T-helper 22 cell (primary cell): ENCODE results near the gene CCDC148.
"Not testable (repeated sequence)": the region's sequence is repeated elsewhere in the genome, so short reads cannot be mapped to it uniquely, and the experiment has no call there.

Experiments used
- DNase-seq: peaks from one replicate; pipeline ENCODE4 v3.0.0-alpha.2; 2020; ENCODE audit warnings: low read depth

Gene CCDC148

DNA sequence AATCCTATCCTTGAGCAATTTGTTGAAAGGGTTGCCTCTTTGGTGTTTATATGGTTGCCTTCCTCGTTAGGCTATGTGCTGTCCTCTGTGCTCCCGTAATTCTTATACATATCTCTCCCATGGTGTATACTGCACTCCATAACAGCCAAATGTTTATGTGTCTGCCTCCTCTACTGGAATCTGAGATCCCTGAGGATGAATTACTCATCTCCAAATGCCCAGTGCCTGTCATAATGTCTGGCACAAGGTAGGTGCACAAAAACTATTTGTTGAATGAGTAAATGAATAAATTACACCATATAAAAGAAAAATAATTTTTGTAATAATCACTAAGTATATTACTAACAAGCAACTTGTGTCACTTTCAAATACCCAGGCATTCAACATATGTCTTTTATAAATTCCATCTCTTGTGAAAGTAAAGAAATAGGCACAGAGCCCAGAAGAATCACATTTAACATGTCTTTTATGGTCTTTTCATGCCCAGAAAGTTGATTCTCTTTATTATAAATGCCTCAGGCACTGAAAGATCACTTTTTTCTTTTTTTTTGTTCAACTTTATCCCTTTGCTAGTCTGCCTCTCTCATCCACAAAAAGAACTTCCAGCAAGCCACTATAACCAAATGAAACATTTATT lies 164.9 kb downstream of the CCDC148 start:
- DNase-seq, result no peak

DNA sequence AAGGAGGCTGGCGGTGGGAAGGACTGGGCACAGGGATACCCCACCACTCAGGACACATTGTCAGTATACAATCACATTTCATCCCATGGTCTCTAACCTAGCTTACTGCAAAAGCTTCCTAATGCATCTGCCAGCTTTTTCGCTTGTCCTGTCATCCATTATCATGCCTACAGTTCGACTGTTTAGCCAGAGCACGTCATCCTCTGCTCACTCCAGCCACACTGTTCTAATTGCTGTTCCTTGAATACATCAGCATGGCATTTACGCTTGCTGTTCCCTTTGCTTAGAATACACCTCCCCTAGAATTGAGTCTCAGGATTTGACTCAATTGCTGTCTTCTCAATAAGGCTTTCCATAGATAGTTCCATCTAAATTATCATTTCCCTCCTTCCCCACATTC lies 166.3 kb downstream of the CCDC148 start:
- no peak for DNase-seq

DNA sequence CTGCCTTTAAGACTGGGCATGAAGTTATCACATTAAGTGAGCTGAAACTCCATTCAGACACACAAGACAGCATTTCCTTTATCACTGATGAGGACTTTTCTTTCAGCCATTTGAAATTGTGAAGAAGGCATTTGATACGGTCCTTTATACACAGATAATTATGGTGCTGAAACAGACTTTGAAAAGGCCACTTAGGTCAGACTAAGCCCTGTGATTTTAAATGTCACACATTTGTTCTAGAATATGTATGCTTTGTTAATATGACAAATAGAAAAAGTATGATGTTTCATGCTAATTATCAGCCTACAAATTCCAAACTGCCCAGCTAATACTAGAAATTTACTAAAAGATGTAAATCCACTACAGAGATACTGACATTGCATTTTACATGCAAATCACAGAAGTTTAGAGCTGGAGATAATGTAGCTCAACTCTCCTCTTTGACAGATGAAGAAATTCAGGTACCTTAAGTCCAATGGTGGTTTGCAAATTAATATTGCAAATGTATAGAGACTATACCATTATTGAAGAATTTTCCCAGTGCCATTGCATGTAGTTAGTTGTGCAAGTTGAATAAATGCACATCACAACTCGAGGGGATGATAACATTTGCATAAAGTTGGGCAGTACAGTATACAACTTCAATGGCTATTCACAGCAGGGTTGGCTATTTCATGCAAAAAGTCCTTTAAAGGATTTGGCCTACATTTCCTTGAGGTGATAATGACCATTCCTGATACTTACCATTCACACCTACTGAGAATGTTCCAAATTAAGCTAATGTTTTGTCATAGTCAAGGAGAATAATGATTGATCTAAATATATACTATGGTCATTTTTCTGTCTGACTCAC lies 179.7 kb downstream of the CCDC148 start:
- DNase-seq, result no peak

DNA sequence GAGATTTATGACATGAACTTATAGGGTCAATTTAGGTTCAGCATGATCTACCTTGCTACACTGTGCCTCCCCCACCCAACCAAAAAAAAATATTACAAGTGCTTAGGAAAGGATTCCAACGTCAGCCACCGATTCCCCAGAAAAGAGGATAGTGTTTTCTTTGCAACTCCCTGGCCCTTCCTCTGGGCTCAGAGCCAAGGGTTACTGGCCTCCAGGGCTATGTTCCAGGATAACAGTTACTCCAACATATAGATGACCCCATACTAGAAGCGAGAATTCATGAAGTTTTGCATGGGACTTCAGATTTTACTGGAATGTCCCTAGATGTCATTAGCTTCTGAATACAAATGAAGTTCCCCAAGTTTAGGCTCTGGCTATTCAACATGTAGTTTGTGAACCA lies 182.8 kb downstream of the CCDC148 start:
- no peak for DNase-seq

DNA sequence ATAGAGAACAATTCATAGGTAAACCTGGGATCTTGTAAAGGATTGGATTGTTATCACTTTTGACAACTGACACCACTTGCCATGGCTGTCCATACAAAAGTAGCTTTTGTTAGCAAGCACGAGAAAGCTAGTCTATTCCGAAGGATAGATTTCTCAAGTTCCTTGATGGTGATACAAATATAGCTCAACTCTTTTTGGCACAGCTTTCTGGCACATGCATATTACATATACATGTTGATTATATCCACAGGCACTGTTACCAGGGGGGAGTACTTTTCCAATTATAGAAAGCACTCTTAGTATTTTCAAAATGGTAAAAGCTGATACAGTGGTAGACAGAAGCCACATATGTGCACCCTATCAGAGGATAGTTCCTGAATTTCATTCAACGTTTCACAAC lies 186.0 kb downstream of the CCDC148 start:
- no peak for DNase-seq

DNA sequence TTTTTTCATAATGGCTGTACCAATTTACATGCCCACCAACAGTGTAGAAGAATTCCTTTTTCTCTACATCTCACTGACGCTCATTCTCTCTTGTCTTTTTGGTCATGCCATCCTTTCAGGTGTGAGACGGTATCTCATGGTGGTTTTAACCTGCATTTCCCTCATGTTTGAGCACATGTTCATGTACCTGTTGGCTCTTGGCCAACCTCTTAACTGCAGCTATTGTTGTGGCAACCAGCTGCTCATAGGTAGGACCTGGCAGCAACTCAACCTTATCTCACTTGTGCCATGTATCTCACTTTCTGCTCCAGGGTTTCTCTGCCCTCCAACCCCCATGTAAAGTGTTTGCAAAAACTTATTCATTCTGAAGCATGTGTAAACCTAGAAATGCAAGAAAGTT lies 187.4 kb downstream of the CCDC148 start:
- DNase-seq, result no peak

DNA sequence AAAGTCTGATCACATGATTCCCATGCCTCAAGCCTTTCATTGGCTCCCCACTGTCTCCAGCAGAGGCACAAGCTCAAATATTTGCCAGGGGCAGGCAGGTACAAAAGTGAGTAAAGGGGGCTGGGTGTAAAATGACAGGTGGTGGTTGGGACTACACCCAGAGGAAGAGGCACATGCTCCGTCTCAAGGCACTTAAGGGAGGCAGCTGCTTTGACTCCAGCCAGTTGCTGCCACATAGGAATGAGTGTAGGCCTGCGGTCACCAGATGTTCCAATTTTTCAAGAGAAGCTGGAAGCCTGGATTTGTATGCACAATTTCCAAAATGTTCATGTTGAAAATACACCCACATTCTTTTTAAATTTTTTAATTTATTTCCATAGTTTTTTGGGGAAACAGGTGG lies 190.4 kb downstream of the CCDC148 start:
- no peak for DNase-seq

DNA sequence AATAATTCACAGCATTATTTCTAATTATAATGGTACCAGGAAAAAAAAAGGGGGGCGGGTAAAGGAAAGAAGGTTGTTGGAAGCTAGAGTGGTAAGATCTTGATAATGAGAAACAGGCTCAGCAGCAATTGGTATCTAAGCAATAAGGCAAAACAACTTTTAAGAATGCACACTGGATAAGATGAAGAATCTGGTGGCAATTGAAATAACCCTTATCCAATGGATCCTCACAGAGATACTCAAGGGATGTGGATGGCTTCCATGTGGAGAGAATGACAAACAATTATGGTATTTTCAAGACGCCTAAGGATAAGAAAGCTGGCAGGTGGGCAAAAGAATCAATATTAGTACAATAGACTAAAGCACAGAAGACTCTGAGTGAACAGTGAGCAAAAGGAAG lies 201.3 kb downstream of the CCDC148 start:
- DNase-seq, result no peak

DNA sequence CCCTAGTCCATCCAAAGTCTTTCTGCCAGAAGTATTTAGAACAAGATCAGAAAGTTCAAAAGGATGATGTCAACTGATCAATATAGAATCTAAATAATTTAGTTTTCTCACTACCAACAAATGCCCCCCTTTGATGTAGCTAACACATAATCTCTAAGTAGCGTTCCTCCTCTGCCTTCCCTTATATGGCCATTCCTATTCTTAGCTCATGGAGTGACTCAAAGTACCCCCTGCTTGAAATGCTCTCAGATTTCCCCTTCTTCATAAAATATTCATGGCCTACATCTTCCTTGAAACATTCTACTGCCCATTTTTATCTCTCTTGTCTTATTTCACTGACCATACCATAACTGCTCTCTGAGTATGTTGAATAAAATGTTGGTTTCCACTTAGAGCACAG lies 203.4 kb downstream of the CCDC148 start:
- no peak for DNase-seq

DNA sequence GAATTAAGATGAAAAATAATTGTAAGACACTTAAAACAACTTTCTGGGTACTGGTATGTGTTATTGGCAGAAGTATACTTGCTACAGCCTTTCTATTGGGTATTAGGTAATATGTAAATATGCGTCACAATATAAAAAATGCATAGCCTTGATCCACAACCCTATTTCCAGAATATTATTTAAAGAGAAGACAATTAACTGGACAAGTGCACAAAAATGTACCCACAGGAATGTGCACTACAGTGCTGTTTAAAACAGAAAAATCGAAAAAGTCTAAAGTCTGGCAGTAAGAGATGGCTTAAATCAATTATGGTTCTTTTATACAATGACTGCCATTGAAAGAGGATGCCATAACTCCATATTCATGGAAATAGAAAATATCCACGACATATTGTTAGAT lies 205.2 kb downstream of the CCDC148 start:
- no peak for DNase-seq

DNA sequence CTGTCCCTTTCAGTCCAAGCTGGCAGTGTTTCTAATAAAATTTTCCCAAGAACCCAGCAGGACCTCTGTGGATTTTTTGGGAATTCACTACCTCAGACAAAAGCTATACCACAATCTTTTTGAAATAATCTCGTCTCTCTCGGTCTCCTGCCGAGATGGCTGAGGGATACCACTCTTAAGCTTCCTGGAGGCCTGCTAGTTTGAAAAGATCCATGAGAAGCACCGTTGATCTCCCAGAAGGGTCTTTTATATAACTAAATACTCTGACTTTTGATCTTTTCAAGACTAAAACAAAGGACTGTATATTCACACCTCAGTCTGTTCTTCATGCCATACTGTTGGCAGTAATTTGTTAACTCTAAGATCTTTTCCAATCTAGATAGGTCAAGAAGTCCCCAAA lies 213.2 kb downstream of the CCDC148 start:
- DNase-seq, result no peak

DNA sequence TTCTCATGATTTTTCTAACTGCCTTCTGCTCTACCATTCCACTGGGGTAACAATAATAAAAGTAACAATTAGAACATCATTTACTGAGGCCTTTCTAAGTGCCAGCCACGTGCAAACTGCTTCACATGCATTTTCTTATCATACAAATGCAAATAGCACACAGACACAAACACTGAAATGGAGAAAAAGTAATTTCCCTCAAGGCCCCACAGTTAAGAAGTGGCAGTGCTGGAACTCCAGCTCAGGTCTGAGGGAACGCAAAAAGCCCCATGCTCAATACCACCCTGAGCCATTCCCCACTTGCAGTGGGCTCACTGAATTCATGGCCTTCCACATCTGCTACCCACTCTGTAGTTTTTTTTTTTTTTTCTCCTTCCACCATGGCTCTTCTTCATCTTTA lies 214.3 kb downstream of the CCDC148 start:
- no peak for DNase-seq

DNA sequence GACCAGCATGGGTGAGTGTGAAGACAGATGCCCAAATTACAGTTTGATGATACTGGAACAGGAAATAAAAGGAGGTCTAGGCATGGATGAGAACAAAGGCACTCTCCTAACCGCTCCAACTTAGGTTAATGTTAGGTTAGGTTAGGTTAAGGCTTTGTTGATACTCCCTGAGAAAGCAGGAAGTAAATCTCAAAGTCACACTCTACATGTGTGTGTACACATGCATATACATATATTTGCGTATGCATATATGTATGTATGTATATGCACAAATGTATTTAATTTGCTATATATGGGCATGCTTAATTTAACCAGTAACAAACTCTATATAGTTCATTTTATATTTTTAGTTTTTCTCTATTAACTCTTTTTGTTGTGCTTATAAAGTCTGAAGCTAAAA lies 215.6 kb downstream of the CCDC148 start:
- DNase-seq, result no peak

DNA sequence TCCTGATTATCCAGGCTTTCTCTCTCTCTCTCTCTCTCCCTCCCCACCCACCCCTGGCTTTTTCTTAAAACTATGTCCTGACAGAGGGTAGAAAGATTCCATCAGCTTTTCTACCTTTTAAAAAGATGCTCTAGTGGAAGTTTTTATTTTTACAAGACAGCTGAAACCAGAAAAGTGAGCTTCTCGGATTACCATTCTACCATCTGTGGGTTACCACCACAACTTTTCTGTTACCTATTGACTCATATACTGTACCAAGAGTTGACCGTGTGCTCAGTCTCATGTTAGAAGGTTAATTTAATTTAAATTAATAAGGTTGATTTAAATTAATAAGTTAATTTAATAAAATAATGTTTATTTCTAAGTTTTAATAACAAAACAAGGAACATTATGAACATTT lies 217.3 kb downstream of the CCDC148 start:
- no peak for DNase-seq

DNA sequence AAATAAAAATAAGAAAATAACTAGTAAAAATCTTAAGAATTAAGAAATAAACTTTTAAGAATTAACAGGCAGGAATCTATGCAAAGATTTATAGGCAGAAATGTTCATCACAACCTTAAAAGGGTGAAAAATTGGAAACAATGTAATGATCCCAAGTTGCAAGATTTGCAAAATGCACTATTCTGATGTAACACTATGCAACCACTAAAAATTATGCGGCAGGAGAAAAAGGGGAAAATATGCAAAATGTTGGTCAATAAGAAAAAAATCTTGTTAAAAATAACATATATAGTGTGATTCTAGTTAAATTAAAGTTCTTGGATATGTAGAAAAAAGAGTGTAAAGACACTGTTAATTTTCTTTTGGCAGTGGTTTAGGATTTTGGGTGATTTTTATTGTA lies 222.1 kb downstream of the CCDC148 start:
- no peak for DNase-seq

DNA sequence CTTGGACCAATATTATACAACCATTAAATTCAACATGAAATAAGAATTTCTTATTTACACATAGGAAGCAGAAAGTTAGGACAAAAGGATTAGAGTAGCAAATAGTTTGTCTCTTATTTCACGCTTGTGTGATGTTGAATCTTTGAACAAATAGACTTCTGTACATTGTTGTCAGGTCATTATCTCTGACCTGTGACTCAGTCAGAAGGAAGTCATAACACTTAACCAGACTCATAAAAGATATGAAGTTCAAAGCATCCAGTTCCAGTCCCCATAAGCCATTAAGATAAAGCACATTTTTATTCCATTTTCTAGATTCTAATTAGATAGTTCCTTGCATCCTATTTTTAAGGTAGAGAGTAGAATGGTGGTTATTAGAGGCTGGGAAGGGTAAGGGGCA lies 224.1 kb downstream of the CCDC148 start:
- DNase-seq, result no peak

DNA sequence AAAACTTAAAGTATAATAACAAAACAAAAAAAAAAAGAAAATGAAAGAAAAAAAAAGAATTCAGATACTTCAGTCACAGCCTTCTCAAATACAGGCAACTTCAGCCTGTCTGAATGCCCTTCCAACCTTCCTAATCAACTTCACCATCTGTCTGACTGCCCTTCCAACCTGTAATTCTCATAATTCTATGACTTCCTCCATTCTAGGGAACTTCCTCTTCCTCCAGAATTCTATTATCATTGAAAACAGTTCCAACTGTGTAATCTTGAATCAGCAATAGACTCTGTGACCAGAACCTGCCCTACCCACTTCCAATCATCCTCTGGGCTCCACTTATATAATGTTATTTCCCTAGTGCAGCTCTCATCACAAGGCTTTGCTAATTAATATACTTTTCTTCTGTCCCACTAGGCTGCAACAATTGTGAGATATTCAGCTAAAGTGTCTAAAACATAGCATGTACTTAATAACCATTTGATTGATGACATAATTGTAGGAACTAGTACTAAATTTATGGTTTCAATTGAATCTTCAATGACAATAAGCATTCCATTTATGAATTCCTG lies 227.5 kb downstream of the CCDC148 start:
- DNase-seq, result no peak

DNA sequence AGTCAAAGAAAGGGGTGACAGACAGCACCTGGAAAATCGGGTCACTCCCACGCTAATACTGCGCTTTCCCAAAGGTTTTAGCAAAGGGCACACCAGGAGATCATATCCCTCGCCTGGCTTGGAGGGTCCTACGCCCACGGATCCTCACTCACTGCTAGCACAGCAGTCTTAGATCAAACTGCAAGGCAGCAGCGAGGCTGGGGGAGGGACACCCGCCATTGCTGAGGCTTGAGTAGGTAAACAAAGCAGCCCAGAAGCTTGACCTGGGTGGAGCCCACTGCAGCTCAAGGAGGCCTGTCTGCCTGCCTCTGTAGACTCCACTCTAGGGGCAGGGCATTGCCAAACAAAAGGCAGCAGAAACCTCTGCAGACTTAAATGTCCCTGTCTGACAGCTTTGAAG lies 233.5 kb downstream of the CCDC148 start:
- DNase-seq, result not testable (repeated sequence)

DNA sequence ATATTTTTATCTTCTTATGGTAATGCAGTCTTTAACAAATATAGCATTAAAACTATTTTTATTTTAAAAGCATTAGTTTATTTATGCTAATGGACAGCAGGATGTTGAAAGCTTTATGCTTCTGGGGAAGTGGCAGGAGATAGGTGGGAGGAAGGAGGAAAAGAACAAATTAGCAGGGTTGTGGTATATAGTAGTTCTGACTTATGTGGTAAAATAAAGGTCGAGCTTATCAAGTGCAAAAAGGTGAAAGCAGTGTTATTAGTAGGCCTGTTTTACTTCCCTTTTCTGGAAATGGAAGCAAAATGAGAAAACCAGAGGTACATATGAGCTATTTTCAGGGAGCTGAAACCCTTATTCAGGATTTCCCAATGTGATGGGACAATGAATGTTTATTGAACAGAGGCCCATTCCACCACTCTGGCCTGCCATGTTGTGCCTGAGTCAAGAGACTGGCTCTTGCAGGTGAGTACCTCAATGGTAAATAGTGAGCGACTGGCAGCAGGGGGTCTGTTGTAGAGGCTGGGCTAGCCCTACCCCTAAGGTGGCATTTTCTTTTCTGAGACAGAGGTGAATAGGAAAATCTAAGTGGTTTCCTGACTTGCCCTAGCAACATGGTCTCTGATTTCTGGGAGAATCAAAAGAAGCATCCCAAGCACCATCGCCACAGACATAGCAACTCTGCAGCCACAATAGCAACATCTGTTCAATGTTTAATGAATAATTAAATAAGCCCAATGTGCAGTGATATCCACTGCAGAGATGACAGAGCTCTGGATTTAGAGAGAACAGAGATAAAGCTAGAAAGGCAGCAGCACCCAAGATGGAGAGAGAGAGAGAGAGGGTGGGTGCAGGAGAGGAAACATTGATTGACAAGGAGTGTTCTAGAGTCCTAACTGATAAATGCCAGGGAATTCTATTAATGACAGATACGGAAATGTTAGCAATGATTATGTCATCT lies 235.2 kb downstream of the CCDC148 start:
- DNase-seq, result no peak

DNA sequence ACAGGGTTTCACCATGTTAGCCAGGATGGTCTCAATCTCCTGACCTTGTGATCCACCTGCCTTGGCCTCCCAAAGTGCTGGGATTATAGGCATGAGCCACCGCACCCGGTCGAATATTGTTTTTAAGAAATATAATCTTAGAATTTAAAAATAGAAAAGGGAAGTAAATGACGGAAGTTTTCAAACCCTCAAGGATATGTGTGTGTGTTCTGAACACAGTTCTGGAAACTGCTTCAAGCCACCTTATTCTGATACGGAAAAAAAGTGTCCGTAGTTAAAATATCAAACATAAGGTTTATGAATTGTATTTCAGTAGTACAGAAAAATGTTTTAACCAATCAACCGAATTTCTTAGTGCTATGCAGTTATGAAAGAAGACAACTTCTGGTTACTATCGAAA lies 239.0 kb downstream of the CCDC148 start:
- DNase-seq, result no peak

DNA sequence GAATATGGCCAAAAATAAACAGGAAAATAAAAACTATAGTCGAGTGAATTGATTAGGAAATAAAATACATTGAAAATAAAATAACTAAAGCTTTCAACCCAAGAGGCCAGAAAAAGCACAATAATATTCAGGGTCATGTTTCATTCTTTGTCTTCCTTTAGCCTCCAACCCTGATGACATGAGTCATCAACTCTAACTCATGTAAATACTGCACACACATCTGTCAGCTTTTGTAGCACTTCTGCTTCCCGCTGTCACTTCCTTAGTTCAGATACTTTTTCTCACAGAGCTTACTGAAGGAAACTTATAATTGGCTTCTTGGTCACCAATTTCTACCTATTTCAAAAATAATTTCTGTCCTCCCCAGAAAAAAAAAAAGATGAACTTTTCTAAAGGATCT lies 242.1 kb downstream of the CCDC148 start:
- no peak for DNase-seq

DNA sequence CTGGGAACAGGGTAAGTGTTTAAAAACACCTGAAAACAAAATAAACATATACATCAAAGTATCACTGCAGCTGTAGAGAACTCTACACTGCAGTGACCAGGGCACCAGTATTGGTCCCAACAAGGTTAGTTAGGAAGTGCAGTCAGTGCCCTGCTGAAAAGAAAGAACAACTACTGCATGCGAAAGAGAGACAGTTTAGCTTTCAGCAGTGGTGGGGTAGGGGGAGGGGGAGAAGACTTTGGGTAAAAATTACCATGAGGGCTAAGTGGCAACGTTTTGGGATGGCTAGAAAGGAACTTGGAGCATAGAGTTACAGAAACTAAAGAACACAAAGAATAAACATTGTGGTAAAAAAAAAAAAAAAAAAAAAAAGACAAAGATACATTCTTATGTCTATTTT lies 242.8 kb downstream of the CCDC148 start:
- no peak for DNase-seq
